RWPE2 (cell line): ENCODE results near the gene MITD1.
A peak's percentile ranks its signal among the peaks of the same experiment; 100 is the strongest.

ENCODE experiments used
- ATAC-seq: fragments of 200-7000 bp; cut with Tn5 transposase; 3 replicates; pipeline ENCODE4 v1.9.1; 2021; ENCODE audit warnings: low read depth
- DNase-seq: peaks from one replicate; pipeline ENCODE4 v3.0.0-alpha.2; 2020; ENCODE audit warnings: low spot score
- H3K27ac ChIP-seq: fragments of 450-650 bp; 2 replicates; pipeline ENCODE4 v1.5.1; 2017; ENCODE audit warnings: mild to moderate bottlenecking; ENCODE audit not compliant: poor library complexity, severe bottlenecking
- H3K27me3 ChIP-seq: fragments of 250-450 bp; sonication (Bioruptor Pico); 2 replicates; pipeline ENCODE4 v1.5.1; 2021; ENCODE audit warnings: mild to moderate bottlenecking, moderate library complexity; ENCODE audit not compliant: insufficient read depth, poor library complexity, severe bottlenecking
- H3K36me3 ChIP-seq: fragments of 250-450 bp; sonication (Bioruptor Pico); 2 replicates; pipeline ENCODE4 v1.5.1; 2020; ENCODE audit warnings: low read depth, mild to moderate bottlenecking, moderate library complexity
- H3K4me1 ChIP-seq: fragments of 250-450 bp; sonication (Bioruptor Pico); 2 replicates; pipeline ENCODE4 v1.5.1; 2021; ENCODE audit warnings: mild to moderate bottlenecking, moderate library complexity; ENCODE audit not compliant: insufficient read depth, poor library complexity, severe bottlenecking
- H3K4me3 ChIP-seq: fragments of 250-450 bp; sonication (Bioruptor Pico); 2 replicates; pipeline ENCODE4 v1.5.1; 2021; ENCODE audit warnings: mild to moderate bottlenecking, moderate library complexity; ENCODE audit not compliant: severe bottlenecking
- H3K9me3 ChIP-seq: fragments of 250-450 bp; sonication (Bioruptor Pico); 2 replicates; pipeline ENCODE4 v1.5.1; 2021; ENCODE audit warnings: mild to moderate bottlenecking, moderate library complexity; ENCODE audit not compliant: severe bottlenecking
- CTCF ChIP-seq: fragments of 450-650 bp; IDR thresholded peaks from one replicate; pipeline ENCODE4 v1.5.1; 2017; ENCODE audit warnings: mild to moderate bottlenecking, moderate library complexity; ENCODE audit not compliant: poor library complexity, severe bottlenecking

The MITD1 gene

GRCh38 chr2:99180755-99181623 lies at the start of gene MITD1, which contains the start of gene MRPL30:
MITD1 (minus strand) TSS chr2:99181058; CDS start chr2:99180981, 77 bp downstream.
MRPL30 (plus strand) TSS chr2:99181184; CDS start chr2:99186204, 5,020 bp downstream.
- Histone ChIP-seq H3K4me3 (peak within 1 kb of the TSS; percentile 64), H3K4me1 (peaks cover 22% of the 10 kb centered on the region), H3K27me3 (no peaks in the 10 kb centered on the region), H3K27ac (peak within 1 kb of the TSS; percentile 55), H3K9me3 (no peaks in the 10 kb centered on the region), H3K36me3 (peaks cover 19% of the 10 kb centered on the region)
- no peak for TF ChIP-seq CTCF
- DNase-seq, result peak; percentile 87
- peak; percentile 92 for ATAC-seq

GRCh38 chr2:99217929-99218501 lies 37.2 kb upstream of the MITD1 start:
- Histone ChIP-seq H3K9me3 (no peaks in the 10 kb centered on the region), H3K4me3 (no peak overlapping the region), H3K36me3 (no peaks in the 10 kb centered on the region), H3K4me1 (no peaks in the 10 kb centered on the region), H3K27me3 (no peaks in the 10 kb centered on the region), H3K27ac (no peak overlapping the region)
- TF ChIP-seq CTCF, result no peak
- ATAC-seq (no peak), DNase-seq (no peak)

- no peak overlapping the region for H3K27ac ChIP-seq
- H3K27me3 ChIP-seq, result no peaks in the 10 kb centered on the region
- H3K4me3 ChIP-seq, result no peak overlapping the region
- DNase-seq (no peak), ATAC-seq (no peak)
- H3K36me3 ChIP-seq, result no peaks in the 10 kb centered on the region
- no peaks in the 10 kb centered on the region for H3K9me3 ChIP-seq
- no peak for TF ChIP-seq CTCF
- H3K4me1 ChIP-seq, result no peaks in the 10 kb centered on the region
These were observed 35.2 kb upstream of the MITD1 start for GRCh38 chr2:99216096-99216495.

GRCh38 chr2:99205491-99205890 lies 24.6 kb upstream of the MITD1 start:
- Histone ChIP-seq H3K4me3 (no peak overlapping the region), H3K36me3 (peaks cover 6% of the 10 kb centered on the region; the same call in 1 of the 2 replicates), H3K27me3 (no peaks in the 10 kb centered on the region), H3K27ac (no peak overlapping the region), H3K9me3 (no peaks in the 10 kb centered on the region), H3K4me1 (no peaks in the 10 kb centered on the region)
- TF ChIP-seq CTCF, result no peak
- DNase-seq (no peak), ATAC-seq (no peak)
